BLaER1 treated with 17β-estradiol and CSF1 and Interleukin-3, amounts not matched to agents 10 nM and 100 nM (cell line): Measurements from ENCODE around the gene DNAJC15.

Source experiments
- H3K27ac ChIP-seq, 11 experiments: shearing (Covaris generic); formaldehyde crosslinking; 2 replicates each; pipeline ENCODE4 v1.8.1; 2022
- H3K27me3 ChIP-seq, 11 experiments: shearing (Covaris generic); formaldehyde crosslinking; 2 replicates each; pipeline ENCODE4 v1.8.1; 2022
- H3K36me3 ChIP-seq, 11 experiments: shearing (Covaris generic); formaldehyde crosslinking; 2 replicates each; pipeline ENCODE4 v1.8.1; 2022
- H3K4me1 ChIP-seq, 10 experiments: shearing (Covaris generic); formaldehyde crosslinking; 2 replicates each; pipeline ENCODE4 v1.8.1; 2022
- H3K4me2 ChIP-seq, 11 experiments: shearing (Covaris generic); formaldehyde crosslinking; 2 replicates each; pipeline ENCODE4 v1.8.1; 2022
- H3K4me3 ChIP-seq, 10 experiments: shearing (Covaris generic); formaldehyde crosslinking; 2 replicates each; pipeline ENCODE4 v1.8.1; 2022
- H3K9ac ChIP-seq, 11 experiments: shearing (Covaris generic); formaldehyde crosslinking; 2 replicates each; pipeline ENCODE4 v1.8.1; 2022
- H3K9me3 ChIP-seq, 11 experiments: shearing (Covaris generic); formaldehyde crosslinking; replicated peaks in 1 of 11; 2 replicates each; pipeline ENCODE4 v1.8.1; 2022
- H4K20me1 ChIP-seq, 11 experiments: shearing (Covaris generic); formaldehyde crosslinking; 2 replicates each; pipeline ENCODE4 v1.8.1; 2022
- Cebpa-rat ChIP-seq, 11 experiments: shearing (Covaris generic); IDR thresholded peaks; 2 replicates each; pipeline ENCODE4 v1.8.1; 2022

The DNAJC15 gene

DNA sequence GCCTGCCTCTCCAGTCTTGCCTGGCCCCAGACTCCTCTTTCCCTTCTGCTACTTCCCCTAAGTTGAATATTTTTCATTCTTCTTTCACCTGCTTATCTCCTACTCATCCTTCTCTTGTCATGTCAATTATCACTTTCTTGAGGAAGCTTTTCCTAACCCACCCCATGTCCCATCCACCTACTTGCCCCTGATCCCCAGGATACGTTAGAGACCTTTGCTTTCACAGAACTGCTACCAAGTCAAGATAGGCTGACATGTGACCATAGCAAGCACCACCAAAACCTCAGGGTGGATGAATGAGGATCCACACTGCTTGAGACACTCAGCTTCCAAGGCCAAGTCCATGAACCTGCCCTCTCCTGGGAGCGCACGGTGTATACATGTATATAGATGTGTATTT lies 131.5 kb downstream of the DNAJC15 start:
- Histone ChIP-seq H3K27me3 (no peaks in the 10 kb centered on the region), H3K27ac (no peak overlapping the region), H3K9me3 (no peaks in the 10 kb centered on the region), H3K36me3 (no peaks in the 10 kb centered on the region), H3K4me2 (no peak overlapping the region), H3K4me1 (no peaks in the 10 kb centered on the region), H4K20me1 (no peaks in the 10 kb centered on the region), H3K9ac (no peak overlapping the region), H3K4me3 (no peak overlapping the region)
- TF ChIP-seq Cebpa-rat (IDR thresholded peaks at IDR 0.05), result no peak

DNA sequence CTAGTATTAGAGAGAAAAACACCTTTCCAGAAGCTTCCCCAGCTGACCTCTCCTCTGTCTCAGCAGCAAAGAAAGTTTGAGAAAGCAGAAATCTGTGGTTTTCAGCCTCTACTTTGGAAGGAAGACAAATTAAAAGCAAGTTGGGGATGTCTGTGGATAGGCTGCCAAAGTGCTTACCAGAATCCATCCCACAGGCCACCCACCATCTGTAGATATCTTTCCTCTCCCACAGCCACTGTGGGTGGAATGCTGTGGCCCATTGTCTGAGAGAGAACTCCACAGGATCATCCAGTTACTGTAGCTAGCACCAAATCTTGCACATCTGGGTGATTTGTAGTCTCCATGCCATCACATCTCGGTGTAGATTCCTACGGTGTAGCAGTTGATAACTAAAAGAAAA lies 133.5 kb downstream of the DNAJC15 start:
- H4K20me1 ChIP-seq, result no peaks in the 10 kb centered on the region
- H3K4me2 ChIP-seq, result no peak overlapping the region
- no peak for TF ChIP-seq Cebpa-rat (IDR thresholded peaks at IDR 0.05)
- H3K9ac ChIP-seq, result no peak overlapping the region
- H3K4me3 ChIP-seq, result no peak overlapping the region
- H3K36me3 ChIP-seq, result no peaks in the 10 kb centered on the region
- peaks cover 0 to 7% (median 3%) of the 10 kb centered on the region in 11 experiments; a peak in 5 of 22 replicates for H3K9me3 ChIP-seq
- no peaks in the 10 kb centered on the region for H3K27me3 ChIP-seq
- no peak overlapping the region for H3K27ac ChIP-seq
- no peaks in the 10 kb centered on the region for H3K4me1 ChIP-seq

- H3K4me1 ChIP-seq, result no peaks in the 10 kb centered on the region
- no peak overlapping the region for H3K4me3 ChIP-seq
- peaks cover 0 to 7% (median 3%) of the 10 kb centered on the region in 11 experiments; a peak in 5 of 22 replicates for H3K9me3 ChIP-seq
- no peak overlapping the region for H3K9ac ChIP-seq
- no peak for TF ChIP-seq Cebpa-rat (IDR thresholded peaks at IDR 0.05)
- H3K27ac ChIP-seq, result no peak overlapping the region
- H3K4me2 ChIP-seq, result no peak overlapping the region
- H3K36me3 ChIP-seq, result no peaks in the 10 kb centered on the region
- H4K20me1 ChIP-seq, result no peaks in the 10 kb centered on the region
- no peaks in the 10 kb centered on the region for H3K27me3 ChIP-seq
These were observed 134.4 kb downstream of the DNAJC15 start for GRCh38 chr13:43157796-43158195.

GRCh38 chr13:43158516-43158915 lies 135.1 kb downstream of the DNAJC15 start:
- H3K4me2 ChIP-seq, result no peak overlapping the region
- H3K27ac ChIP-seq, result no peak overlapping the region
- H4K20me1 ChIP-seq, result no peaks in the 10 kb centered on the region
- peaks cover 0 to 9% (median 3%) of the 10 kb centered on the region in 11 experiments; a peak in 7 of 22 replicates for H3K9me3 ChIP-seq
- no peaks in the 10 kb centered on the region for H3K4me1 ChIP-seq
- TF ChIP-seq Cebpa-rat (IDR thresholded peaks at IDR 0.05), result no peak
- H3K9ac ChIP-seq, result no peak overlapping the region
- no peak overlapping the region for H3K4me3 ChIP-seq
- H3K27me3 ChIP-seq, result no peaks in the 10 kb centered on the region
- H3K36me3 ChIP-seq, result no peaks in the 10 kb centered on the region

DNA sequence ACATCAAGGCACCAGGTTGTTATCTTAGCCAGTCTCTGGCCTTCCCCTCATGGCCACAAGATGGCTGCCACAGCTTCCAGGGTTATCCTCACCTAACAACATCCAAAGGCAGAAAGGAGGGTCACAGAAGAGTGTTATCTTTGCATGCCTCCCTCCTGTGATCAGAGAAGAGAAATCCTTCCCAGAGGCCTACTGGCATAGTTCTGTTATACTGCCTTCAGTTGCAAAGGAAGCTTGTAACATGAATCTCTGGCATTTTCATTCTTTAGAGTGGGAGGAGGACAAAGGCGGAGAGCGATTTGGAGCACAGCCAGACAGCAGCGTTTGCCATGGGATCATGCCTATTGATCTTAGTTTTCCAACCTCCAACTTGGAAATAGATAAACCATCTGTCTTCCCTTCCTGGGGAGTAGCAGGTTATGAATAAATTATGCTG lies 135.7 kb downstream of the DNAJC15 start:
- no peak overlapping the region for H3K4me3 ChIP-seq
- H3K36me3 ChIP-seq, result no peaks in the 10 kb centered on the region
- H3K4me1 ChIP-seq, result no peaks in the 10 kb centered on the region
- H3K9me3 ChIP-seq, result peaks cover 0 to 14% (median 4%) of the 10 kb centered on the region in 11 experiments; a peak in 7 of 22 replicates
- H3K9ac ChIP-seq, result no peak overlapping the region
- no peak for TF ChIP-seq Cebpa-rat (IDR thresholded peaks at IDR 0.05)
- no peak overlapping the region for H3K27ac ChIP-seq
- no peaks in the 10 kb centered on the region for H3K27me3 ChIP-seq
- no peaks in the 10 kb centered on the region for H4K20me1 ChIP-seq
- no peak overlapping the region for H3K4me2 ChIP-seq
